Amygdala (tissue), 56 donors: ENCODE measurements around the gene GABRB3.

Experiments
- DNase-seq, 56 donors: peaks; one replicate each; lab custom pipeline; 2025; lab: John Stamatoyannopoulos, UW

The GABRB3 gene

GRCh38 chr15:26571346-26571745, 201.5 kb downstream of the GABRB3 start:
- no peak for DNase-seq

GRCh38 chr15:26565542-26565941, 207.3 kb downstream of the GABRB3 start:
- no peak for DNase-seq

- no peak for DNase-seq
These were observed 208.5 kb downstream of the GABRB3 start for GRCh38 chr15:26564361-26564760.

GRCh38 chr15:26562336-26562735, 210.5 kb downstream of the GABRB3 start:
- DNase-seq = no peak

- no peak for DNase-seq
These were observed 211.0 kb downstream of the GABRB3 start for GRCh38 chr15:26561896-26562295.

GRCh38 chr15:26561130-26561529, 211.7 kb downstream of the GABRB3 start:
- DNase-seq = no peak

- DNase-seq = no peak
These were observed 217.0 kb downstream of the GABRB3 start for GRCh38 chr15:26555898-26556297.

- DNase-seq = no peak
These were observed 221.4 kb downstream of the GABRB3 start for GRCh38 chr15:26551473-26551872.

GRCh38 chr15:26550880-26551279, 222.0 kb downstream of the GABRB3 start:
- no peak for DNase-seq

GRCh38 chr15:26537663-26538062, 235.2 kb downstream of the GABRB3 start:
- DNase-seq = peak in 1 of 56 donors; percentile 8

GRCh38 chr15:26531489-26531888, 241.4 kb downstream of the GABRB3 start:
- no peak for DNase-seq

GRCh38 chr15:26525096-26525495, 247.8 kb downstream of the GABRB3 start:
- DNase-seq = no peak

GRCh38 chr15:26521691-26522198, 251.1 kb downstream of the GABRB3 start:
- DNase-seq = peak in 4 of 56 donors; percentile 5 to 18 (median 7)

GRCh38 chr15:26521130-26521529, 251.7 kb downstream of the GABRB3 start:
- DNase-seq = no peak

GRCh38 chr15:26518885-26519284, 254.0 kb downstream of the GABRB3 start:
- DNase-seq = no peak

GRCh38 chr15:26516102-26516980, 256.5 kb downstream of the GABRB3 start:
- no peak for DNase-seq

GRCh38 chr15:26504009-26504408, 268.9 kb downstream of the GABRB3 start:
- no peak for DNase-seq
